GM23248 (cell line): ENCODE measurements around the gene PDZD7.

Experiments
- EZH2 ChIP-seq: fragments of 200-600 bp; sonication (generic); IDR thresholded peaks from 2 replicates; pipeline ENCODE4 v1.6.1; 2018; ENCODE audit warnings: antibody characterized with exemption, mild to moderate bottlenecking; ENCODE audit not compliant: insufficient read depth, poor library complexity, severe bottlenecking
- EZH2phosphoT487 ChIP-seq: fragments of 200-600 bp; sonication (generic); IDR thresholded peaks from 2 replicates; pipeline ENCODE4 v1.6.1; 2018; ENCODE audit warnings: antibody characterized with exemption, moderate library complexity, mild to moderate bottlenecking, low read depth; ENCODE audit not compliant: insufficient read depth

DNA sequence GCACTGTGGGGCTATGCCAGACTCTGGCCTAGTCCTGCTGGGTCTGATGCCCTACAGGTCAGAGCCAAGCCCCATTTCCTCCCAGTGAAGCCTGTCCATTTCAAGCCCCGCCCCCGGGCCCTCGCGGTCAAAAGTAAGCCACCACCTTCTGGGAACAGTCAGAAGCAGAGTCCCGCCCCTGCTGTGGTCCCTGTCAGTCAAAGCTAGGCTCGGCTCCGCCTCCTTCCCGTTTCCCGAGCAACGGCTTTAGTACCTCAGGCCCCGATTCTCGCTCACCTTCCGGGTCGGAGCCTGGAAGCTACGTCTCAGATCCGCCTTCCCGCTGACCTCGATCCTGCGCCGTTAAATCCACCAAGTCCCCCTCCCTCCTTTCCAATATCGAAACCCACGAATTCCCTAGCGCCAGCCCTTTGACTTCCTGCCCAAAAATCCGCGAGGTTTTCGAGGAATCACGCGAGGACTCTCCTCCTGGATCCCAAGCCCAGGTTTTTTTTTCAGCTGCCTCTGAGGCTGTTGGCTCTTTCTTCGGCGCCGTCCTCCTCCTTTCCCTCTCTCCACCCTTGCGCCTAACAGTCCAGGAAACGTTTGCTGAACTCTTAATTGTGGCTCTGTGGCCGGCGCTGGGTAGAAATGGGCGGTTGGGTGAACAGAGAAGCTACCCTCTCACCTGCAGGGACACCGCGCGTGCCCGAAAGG, 11.9 kb upstream of the PDZD7 start:
- TF ChIP-seq EZH2 (no peak), EZH2phosphoT487 (no peak)
